GM21825 (cell line): ENCODE results near the gene DIRAS1.

Experiments
- ATAC-seq: cut with Tn5 transposase; IDR thresholded peaks from one replicate; pipeline ENCODE4 v1.9.1; 2021; ENCODE audit warnings: mild to moderate bottlenecking, moderate library complexity; ENCODE audit not compliant: unreplicated experiment

DIRAS1 gene, protein sequence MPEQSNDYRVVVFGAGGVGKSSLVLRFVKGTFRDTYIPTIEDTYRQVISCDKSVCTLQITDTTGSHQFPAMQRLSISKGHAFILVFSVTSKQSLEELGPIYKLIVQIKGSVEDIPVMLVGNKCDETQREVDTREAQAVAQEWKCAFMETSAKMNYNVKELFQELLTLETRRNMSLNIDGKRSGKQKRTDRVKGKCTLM

GRCh38 chr19:2720777-2721569, at the start of gene DIRAS1:
DIRAS1 (minus strand) TSS chr19:2721372; CDS start chr19:2717806, 3,566 bp downstream.
- ATAC-seq, result no peak

DNA sequence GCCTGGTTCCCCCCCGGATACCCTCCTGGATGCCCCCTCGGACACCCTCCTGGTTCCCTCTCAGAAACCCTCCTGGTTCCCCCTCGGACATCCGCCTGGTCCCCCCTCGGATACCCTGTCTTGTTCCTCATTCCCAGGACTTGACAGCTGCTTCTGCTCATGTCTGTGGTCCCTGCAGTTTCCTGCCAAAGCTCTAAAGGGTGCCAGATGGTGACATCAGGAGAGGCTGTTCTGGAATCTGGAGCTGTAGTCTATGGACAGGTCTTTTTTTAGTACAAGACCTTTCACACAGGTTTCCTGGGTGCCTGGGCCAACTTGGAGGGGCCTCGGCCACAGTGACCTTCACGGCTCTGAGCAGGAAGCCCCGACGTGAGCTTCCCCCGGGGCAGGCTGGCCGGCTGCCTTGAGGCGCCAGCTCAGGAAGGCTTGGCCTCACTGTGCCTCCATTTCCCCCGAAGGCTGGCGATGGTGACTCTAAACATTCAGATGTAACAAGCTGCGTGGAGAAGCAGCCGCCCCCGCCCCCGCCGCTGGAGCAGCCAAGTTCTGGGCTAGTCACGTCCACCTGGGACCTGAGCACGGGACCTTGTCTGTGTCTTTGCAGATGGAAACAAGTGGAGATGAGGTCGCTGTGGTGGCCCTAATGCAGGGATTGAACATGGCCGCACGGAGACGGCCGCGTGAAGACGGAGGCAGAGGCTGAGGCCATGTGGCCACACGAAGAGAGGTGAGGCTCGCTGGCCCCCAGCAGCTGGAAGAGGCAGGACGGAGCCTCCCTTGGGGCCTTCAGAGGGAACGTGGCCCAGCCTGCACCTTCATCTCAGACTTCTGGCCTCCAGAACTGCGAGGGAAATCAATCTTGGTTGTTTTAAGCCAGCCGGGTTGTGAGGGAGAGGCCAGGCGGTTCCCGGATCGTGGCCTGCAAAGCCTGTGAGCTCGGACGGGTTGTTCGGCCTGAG, 49.2 kb upstream of the DIRAS1 start:
- ATAC-seq, result no peak

GRCh38 chr19:2769218-2769617, 48.0 kb upstream of the DIRAS1 start:
- ATAC-seq, result no peak

DNA sequence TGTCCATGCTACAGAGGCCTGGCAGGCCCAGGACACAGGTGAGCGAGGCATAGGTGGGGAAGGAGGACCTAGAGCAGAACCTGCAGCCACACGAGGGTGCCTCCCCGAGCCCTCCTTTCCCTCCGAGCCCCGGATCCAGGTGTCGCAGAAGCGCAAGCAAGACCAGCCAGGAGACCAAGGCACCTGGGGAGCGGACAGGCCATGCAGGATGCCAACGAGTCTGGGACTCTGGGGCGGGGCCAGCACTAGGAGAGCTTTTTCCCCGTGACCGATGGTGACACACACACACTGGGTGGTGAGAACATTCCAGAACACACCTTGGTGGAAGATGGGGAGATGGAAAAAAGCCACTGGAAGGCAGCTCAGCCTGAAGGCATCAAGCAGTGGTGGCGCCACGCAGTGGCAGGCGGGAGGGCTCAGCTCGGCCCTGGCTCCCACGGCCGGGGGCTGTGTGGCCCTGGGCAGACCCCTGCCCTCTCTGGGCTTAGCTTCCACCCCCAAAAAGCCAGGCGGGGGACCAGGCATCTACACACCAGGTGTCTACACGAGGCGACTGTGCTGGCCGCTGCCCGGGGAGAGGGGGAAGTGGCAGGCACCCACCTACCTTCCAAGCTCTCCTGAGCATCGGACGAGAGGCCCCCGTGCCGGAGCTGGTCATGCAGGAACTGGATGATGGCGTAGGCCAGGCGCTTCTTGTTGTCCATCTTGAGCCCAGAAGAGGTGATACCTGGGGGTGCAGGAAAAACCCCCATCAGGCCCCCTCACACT, 47.4 kb upstream of the DIRAS1 start:
- ATAC-seq, result no peak

- no peak for ATAC-seq
Observed at GRCh38 chr19:2767688-2768087, 46.5 kb upstream of the DIRAS1 start.

GRCh38 chr19:2766594-2767372, 45.6 kb upstream of the DIRAS1 start:
- ATAC-seq, result no peak

DNA sequence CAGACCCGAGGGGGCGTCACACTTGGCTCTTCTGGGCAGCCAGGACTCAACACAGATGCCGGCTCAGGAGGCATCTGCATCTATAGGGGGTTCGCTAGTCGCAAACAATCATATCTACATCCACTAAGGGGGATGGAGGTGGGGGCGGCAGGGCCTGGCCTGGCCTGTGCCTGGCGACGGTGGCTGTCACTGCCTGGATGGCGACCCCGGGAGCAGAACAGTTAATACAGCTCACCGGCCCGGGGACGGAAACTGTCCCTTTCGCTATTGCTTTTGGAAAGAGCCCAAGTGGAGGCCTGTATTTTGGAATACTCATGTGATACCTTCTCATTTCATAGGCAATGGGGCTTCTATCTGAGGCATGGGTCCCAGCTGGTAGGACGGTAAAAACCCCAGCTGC, 44.2 kb upstream of the DIRAS1 start:
- ATAC-seq, result no peak

- no peak for ATAC-seq
Observed at GRCh38 chr19:2764945-2765344, 43.8 kb upstream of the DIRAS1 start.

- ATAC-seq, result no peak
Observed at GRCh38 chr19:2763687-2764086, 42.5 kb upstream of the DIRAS1 start.

DNA sequence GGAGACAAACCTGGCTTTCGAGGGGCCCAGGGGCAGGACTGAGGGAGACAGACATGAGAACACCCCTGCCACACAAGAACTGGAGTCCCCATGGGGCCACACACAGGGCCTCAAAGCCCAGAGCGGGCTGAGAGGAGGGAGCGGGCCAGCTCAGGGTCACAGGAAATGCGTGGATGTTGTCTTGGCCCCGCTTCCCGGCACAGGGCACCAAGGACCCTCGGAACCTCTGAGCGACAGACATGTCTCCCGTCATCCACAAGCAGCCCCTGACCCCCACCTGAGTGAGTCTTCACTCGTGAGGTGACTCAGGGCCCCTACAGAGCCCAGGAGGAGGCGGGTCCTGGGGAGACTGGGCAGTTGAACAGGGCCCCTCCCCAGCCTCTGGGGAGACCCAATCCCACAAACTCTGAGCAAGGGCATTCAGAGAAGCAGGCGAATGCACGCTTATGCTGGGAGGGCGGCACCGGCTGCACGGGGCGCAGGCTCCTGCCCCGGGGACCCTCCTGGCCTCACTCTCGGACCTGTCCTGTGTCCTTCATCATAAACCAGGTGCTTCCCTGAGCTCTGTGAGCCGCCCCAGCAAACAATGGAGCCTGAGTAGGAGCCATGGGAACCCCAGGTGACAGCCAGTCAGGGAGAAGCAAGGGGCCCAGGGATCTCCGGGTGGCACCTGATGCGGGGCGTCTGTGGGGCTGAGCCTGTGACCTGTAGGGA, 41.8 kb upstream of the DIRAS1 start:
- ATAC-seq, result no peak

DNA sequence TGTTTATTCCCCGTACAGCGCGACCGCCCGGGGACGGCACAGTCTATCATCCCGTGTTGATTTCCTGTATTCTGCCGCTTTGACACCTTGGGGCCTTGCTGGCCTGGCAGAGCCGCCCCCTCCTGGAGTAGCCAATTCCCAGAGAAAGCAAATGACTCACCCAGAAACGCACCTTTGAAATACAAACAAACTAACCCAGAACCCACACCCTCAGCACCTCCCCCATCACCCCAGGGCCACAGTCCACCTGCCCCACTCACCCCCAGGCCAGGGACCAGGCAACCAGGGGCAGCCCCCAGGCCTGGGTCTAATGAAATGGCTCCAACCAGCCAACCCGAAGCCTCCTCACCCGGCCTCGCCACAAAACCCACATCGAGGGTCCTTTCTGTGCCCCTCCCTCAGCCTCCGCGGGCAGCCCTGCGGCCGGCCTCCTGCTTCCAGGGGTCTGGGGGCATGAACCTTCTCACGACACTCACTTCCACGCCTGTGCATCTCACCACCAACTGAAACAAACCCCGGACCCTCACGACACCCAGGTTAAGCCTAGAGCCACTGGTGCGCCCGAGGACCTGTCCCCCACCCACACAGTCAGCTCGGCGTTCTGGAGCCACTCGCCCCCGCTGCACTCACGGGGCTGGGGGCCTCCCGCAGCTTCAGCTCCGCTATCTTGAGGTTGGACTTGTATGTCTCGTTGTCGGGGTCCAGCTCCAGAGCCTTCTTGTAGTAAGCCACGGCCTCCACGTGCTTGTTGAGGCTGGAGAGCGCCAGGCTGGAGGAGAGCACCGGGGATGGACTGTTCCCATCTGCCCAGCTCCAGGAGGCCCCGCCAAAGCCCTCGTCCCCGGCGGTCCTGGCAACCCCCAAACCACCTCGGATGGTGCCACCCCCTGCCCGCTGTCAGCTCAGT, 41.0 kb upstream of the DIRAS1 start:
- ATAC-seq, result no peak

DNA sequence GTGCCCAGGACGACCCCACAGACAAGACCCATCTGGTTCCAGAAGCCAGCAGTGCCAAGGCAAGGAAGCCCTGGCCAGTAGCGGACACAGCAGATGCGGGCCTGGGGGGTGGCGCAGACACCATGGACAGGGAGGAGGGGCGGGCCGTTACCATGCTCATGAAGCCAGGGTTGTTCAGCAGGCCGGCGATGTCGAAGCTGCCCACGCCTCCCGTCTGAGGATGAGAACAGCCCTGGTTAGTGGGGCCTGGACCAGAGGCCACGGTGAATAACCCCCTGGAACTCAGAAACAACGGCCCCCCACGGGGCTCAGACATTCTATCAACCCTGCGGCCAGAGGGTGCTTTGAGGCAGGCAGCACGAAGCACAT, 40.1 kb upstream of the DIRAS1 start:
- ATAC-seq, result no peak

- no peak for ATAC-seq
Observed at GRCh38 chr19:2759965-2760364, 38.8 kb upstream of the DIRAS1 start.

DNA sequence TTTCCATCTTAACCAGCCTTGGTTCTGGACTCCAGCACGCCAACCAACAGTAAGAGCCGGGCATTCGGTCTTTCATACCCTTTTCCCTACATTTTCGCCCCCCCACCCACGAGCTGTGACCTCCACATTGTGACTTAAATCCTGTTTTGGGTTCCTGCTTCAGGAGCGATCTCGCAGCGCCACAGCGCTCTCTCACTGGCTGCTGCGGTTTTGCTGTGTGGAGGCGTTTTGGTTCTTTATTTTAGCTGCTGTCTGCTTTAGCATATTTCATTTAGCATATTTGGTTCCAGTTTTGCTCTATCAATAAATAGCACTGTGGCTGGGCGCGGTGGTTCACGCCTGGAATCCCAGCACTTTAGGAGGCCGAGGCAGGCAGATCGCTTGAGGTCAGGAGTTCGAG, 38.2 kb upstream of the DIRAS1 start:
- no peak for ATAC-seq

- ATAC-seq, result no peak
Observed at GRCh38 chr19:2758601-2759313, 37.6 kb upstream of the DIRAS1 start.

GRCh38 chr19:2756921-2757881, 36.0 kb upstream of the DIRAS1 start:
- no peak for ATAC-seq

DNA sequence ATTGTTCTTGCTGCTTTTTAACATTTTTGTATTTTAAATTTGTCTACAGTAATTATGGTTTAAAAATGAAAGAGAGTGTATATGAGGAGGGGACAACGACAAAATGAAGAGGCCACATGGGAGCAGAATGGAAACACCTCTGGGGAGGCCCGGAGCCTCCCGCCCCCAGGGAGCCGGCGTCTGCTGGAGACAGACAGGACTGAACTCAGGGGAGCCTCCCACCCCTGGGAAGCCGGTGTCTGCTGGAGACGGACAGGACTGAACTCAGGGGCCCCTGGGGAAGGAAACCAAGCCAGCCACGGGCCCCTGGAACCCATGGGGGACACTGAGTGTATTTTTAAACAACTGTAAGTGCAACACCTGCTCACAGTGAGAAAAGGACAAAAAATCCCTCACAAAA, 35.3 kb upstream of the DIRAS1 start:
- ATAC-seq, result no peak
